ENCODE results near the gene SIPA1L3.
"Not testable (repeated sequence)": the region's sequence is repeated elsewhere in the genome, so short reads cannot be mapped to it uniquely, and the experiment has no call there.

The SIPA1L3 gene

DNA sequence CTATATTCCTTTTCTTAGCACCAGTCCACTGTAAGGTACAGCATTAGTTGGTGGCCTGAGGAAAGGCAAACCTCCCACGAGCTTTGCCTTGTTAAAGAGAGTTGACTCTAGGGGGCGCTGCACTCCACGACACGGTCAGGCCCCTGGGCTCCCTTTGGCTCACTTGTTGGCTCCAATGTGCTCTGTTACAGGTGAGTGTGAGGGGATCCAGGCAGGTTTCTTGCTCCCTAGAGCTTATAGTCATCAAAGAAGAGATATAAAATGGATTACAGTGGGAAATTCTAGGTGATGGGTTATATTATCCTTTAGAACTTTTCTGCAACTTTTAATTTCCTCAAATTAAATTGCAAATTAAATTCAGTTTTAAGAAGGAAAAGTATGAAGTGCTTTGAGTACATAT lies 4.3 kb upstream of the SIPA1L3 start:
- no peak overlapping the region for H3K4me3 ChIP-seq (ENCODE audit: low read length)
- no peak for TF ChIP-seq ZNF274 (IDR thresholded peaks at IDR 0.05; ENCODE audit: low read depth, low read length)

DNA sequence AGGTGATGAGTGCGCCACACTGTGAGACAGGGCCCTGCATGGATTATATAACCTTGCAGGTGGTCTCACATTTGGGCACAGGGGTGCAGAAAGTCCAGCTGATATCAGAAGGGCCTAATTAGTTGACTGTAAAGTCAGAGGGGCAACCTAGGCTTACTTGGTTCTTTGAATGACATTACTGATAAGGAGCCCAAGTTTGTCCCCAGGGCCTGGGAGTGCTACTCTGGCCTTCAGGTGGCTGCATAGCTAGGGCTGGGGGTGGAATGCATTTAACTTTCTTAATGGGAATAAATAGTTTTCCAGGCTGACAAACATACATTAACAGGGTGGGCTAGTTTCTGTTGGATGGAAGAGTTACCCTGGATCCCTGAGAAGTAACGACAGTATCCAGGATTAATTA lies 3.9 kb upstream of the SIPA1L3 start:
- TF ChIP-seq ZNF274 (IDR thresholded peaks at IDR 0.05; ENCODE audit: low read depth, low read length): no peak
- H3K4me3 ChIP-seq (ENCODE audit: low read length): no peak overlapping the region

DNA sequence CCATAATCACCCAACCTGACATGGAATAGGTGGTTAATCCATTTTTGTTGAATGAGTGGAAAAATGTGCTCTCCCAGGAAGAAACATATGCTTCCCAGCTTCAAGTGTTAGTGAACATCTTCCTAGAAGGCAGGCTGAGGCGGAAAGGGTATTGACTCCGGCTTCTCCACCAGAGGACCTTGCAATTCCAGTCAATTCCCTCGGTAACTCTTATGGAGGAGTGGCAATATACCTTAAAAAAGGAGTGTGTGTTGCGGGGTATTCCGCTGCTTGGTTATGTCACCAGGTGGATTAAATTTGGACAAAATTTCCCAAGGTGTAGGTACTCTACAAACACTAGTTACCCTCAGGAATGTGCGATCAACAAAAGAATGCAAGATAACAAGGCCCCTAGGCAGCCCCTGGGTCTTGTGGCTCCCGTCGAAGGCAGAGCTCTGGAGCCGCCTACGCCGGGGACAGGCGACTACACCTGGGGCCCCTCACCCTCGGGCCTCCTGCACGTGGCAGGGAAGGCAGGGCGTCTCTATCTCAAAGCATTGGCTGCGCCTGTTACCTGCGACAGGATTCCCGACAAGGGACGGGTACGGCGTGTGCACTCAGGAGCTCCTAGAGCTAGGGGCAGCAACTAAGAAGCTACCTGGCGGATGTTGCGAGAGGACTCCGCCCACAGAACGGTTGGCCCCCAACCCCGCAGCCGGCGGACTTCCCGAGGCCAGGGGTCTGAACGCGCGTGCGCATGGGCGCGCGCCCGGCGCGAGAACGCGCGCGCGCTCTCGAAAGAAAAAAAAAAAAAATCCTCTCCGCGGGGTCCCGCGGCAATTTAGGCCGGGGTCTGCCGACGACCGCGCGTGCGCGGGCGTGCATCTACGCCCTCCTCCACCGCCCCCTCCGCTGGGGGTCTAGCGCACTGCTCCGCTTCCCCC lies 801 bp upstream of the SIPA1L3 start, which contains the start of gene WDR87:
Gene WDR87 (minus strand): TSS at position 649 of the 923 bp plus-strand sequence. CDS start 8,355 bp downstream, outside the sequence.
- peak within 1 kb of the TSS; percentile 74 for H3K4me3 ChIP-seq (ENCODE audit: low read length)
- no peak for TF ChIP-seq ZNF274 (IDR thresholded peaks at IDR 0.05; ENCODE audit: low read depth, low read length)

DNA sequence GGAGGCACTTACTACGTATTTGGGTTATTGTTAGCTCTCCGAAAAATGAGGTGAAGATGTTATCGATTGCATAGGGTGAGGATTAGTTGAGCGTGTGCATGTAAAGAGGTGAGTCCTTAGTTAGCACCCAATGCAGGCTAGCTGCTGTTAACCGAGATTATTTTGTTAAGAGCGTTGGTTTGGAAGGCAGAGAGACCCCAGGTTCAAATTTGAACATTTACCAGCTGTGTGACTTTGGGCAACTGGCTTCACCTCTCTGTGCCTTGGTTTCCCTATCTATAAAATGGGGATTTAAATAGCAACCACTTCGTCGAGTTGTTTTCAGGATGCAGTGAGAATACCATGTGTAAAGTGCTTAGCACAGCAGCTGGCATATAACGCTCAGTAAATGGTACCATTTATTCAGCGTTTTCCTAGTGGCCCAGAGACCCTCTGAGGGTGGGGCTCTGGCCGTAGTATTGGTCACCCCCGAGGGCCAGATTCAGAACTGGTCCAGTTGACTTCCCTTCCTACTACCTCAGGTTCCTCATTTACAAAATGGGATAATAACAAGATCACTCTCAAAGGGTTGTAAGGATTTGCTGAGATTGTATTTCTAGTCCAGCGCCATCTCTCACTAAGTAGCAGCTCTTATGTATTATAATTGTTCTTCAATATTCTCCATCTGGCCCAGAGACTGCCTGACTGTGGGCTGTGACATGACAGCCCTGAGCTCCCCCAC lies 887 bp downstream of the SIPA1L3 start:
- TF ChIP-seq ZNF274 (IDR thresholded peaks at IDR 0.05; ENCODE audit: low read depth, low read length): no peak
- H3K4me3 ChIP-seq (ENCODE audit: low read length): peak overlapping the region; percentile 74

DNA sequence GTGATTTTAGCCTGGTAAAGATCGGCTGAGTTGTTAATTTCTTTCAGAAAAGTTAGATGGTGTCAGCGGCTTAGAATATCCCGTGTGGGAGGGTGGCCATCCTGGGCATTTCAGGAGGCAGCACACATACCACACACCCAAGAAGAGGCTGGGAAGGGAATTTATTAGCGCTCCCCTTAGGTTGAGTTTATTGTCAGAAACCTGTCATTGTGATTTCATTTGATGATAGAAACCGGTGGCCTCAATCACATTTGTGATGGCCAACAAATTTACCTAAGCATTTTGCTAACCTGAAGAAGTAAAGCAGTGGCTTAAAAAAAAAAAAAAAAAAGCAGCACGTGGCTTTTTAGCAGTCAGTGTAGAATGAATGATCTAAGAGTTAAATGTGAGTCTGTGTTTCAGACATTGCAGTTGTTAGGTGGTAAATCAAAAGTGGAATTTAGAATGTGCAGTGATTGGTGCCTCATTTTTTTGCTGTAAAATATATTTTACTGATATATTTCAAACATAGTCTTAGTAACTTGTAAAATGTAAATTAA lies 2.7 kb downstream of the SIPA1L3 start:
- no peak for TF ChIP-seq ZNF274 (IDR thresholded peaks at IDR 0.05; ENCODE audit: low read depth, low read length)
- peak overlapping the region; percentile 34; the same call in 1 of the 2 replicates for H3K4me3 ChIP-seq (ENCODE audit: low read length)

DNA sequence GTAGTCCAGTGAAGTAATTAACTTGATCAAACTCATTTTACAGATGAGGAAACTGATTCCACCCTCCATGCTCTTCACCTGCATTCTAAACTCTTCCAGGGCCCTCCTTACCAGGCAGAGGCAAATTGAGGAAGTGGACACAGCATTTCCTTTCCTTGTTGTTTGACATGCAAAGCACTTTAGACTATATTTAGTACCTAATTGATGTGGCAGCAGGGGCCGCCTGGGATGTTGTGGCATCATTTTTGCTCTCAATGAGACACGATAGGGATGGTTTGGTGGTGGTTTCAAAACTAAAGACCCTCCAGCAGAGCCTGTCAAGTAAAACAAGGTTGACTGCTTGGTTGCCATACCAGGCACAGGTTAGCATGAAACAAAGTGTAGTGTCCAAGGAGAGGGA lies 7.9 kb downstream of the SIPA1L3 start:
- H3K4me3 ChIP-seq (ENCODE audit: low read length): peak overlapping the region; percentile 61; the same call in 1 of the 2 replicates
- TF ChIP-seq ZNF274 (IDR thresholded peaks at IDR 0.05; ENCODE audit: low read depth, low read length): no peak

DNA sequence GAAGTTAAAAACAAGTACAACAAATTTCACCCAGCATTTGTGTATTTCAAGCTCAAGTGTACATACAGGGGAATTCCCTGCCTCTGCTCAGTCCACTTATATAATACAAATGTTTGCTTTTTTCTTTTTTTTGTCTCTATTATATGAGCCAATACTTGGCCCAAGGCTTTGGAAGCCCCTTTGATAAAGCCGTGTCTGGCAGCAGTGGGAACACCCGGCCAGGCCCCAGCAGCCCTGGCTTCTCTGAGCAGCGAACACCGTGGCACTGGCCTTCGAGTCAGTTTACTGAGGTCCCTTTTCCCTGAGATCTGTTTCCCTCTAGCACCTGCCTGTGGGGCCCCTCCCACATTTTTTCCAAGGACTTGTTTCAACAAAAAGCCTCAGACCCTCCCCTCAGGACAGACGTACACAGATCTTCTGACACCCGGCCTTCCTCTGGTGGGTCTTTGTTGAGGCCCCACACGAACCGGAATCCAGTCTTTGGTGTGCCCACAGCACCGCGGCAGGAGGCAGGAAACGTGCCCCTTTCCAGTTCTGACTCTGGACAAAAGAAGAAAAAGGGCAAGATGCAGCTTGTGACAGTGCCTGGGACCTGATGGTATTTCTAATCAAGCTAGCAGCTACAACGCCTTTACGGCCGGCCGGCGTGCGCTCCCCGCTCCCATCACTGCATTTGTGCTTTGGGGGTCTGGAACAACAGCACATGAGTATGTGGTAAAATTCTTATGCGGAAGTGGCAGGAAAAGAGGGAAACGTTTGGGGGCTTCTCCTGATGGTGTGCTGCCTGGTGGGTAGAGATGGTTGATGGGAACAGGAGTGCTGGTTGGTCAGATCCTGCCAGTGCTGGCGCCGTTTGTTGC lies 13.8 kb downstream of the SIPA1L3 start:
- TF ChIP-seq ZNF274 (IDR thresholded peaks at IDR 0.05; ENCODE audit: low read depth, low read length): no peak
- peak overlapping the region; percentile 1; the same call in 1 of the 2 replicates for H3K4me3 ChIP-seq (ENCODE audit: low read length)

DNA sequence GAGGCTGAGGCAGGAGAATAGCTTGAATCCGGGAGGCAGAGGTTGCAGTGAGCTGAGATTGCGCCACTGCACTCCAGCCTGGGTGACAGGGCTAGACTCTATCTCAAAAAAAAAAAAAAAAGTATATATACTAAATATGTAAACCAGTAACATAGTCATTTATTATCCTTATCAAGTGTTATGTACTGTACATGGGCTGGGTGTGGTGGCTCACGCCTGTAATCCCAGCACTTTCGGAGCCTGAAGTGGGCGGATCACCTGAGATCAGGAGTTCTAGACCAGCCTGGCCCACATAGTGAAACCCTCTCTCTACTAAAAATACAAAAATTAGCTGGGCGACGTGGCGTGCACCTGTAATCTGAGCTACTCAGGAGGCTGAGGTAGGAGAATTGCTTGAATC lies 17.6 kb downstream of the SIPA1L3 start:
- not testable (repeated sequence) for H3K4me3 ChIP-seq (ENCODE audit: low read length)

DNA sequence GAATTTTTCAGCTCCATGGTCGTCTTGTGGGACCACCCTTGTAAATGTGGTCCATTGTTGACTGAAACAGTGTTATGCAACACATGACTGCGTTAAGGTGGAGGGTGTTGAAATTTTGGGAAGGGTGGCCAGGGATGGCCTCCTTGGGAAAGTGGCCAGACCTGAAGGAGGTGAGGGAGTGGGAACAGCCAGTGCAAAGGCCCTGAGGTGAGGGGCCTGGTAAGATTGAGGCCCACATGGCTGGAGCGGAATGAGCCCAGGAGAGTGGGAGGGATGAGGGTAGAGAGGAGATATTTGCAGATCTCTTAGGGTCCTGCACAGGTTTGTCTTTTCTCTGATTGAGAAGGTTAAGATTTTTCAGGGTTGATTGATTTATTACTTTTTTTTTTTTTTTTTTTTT lies 18.2 kb downstream of the SIPA1L3 start:
- no peak for TF ChIP-seq ZNF274 (IDR thresholded peaks at IDR 0.05; ENCODE audit: low read depth, low read length)
- H3K4me3 ChIP-seq (ENCODE audit: low read length): no peak overlapping the region

DNA sequence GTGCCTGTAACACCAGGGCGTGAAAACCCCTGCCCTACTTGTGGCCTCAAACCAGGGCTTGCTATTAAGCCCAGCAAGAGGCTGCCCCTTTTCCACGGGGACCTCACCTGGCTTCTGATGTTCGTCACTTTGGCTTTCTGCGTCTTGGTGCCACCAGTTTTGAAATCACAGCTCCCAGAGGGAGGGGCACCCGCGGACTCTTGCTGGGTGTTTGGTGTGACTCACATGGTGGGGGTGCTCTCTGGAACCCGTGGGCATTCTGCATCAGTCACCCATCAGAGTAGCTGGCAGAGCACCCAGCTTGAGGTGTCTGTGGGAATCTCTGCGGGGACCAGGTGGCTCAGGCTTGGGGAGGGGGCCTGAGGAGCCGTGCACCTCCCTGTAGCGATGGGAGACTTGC lies 19.2 kb downstream of the SIPA1L3 start:
- no peak for TF ChIP-seq ZNF274 (IDR thresholded peaks at IDR 0.05; ENCODE audit: low read depth, low read length)
- no peak overlapping the region for H3K4me3 ChIP-seq (ENCODE audit: low read length)

DNA sequence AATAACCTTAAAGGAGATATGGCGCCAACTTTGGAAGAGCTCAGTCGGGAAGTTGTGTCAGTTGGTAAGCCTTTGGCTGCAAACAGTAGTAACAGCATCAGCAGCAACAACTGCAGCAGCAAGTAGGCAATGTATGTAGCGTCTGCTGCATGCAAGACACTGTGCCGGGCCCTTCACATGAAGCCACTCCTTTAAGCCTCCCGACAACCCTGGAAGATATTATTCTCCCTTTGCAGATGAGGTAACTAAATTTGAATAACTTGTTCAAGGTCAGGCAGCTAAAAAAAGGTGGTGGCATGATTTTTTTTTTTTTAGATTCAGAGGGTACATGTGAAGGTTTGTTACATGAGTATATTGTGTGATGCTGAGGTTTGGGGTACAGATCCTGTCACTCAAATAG lies 19.7 kb downstream of the SIPA1L3 start:
- no peak overlapping the region for H3K4me3 ChIP-seq (ENCODE audit: low read length)
- TF ChIP-seq ZNF274 (IDR thresholded peaks at IDR 0.05; ENCODE audit: low read depth, low read length): no peak

DNA sequence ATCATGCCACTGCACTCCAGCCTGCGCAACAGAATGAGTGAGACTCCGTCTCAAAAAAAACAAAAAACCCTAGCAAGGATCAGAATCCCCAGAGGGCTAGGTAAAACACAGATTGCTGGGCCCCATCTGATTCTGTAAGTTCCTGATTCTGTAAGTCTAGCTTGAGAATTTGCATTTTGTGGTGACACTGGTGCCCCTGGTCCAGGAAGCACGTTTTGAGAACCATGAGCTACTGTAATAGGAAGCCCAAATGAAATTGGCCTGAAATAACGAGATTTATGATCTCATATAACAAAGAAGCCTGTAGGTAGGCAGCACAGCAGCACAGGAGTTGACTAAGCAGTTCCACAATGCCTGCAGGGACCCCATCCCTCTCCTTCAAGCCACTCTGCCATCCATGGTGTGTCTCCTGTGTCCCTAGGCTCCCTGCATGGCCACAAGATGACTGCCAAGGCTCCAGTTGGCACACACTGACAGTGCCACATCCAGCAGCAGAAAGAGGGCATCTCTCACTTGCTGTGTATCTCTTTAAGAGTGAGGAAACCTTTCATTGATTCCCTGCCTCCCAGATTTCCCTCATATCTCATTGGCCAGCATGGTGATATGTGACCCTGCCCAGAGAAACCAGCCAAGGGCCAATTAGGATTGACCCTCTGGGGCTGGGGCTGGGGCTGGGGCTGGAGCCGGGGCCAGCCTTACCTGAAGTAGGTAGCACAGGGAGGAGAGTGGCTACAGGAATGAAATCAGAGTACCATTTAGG lies 21.7 kb downstream of the SIPA1L3 start:
- no peak for TF ChIP-seq ZNF274 (IDR thresholded peaks at IDR 0.05; ENCODE audit: low read depth, low read length)
- peak overlapping the region; percentile 10; the same call in 1 of the 2 replicates for H3K4me3 ChIP-seq (ENCODE audit: low read length)

DNA sequence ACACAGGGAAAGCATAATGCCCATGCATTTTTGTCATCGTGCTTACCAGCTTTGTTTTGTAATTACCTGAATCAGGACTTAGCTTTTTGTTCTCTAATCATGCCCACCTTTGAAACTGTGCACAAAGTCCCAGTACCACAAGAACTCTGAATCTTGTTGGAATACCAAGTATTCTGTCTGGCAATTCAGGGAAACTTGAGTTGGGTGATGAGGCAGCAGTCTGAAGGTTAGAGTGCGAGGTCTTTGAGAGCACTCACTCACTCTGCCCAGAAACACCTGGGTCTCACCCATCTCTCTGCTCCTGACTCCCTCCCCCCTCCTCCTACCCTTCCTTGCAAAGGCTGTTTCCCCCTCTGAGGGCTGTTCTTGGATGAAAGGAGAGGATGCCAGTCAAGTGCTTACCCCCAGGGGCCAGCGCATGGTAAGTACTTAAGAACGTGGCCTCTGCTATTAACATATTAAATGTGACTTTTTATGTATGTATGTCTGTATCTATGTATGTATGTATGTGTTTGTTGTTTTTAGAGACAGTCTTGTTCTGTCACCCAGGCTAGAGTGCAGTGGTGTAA lies 22.4 kb downstream of the SIPA1L3 start:
- no peak overlapping the region for H3K4me3 ChIP-seq (ENCODE audit: low read length)
- TF ChIP-seq ZNF274 (IDR thresholded peaks at IDR 0.05; ENCODE audit: low read depth, low read length): no peak
